KBM-7 (cell line): Measurements from ENCODE around the gene RSPH6A.
"Not testable (repeated sequence)": the region's sequence is repeated elsewhere in the genome, so short reads cannot be mapped to it uniquely, and the experiment has no call there.

Source experiments
- DNase-seq: peaks from one replicate; pipeline ENCODE4 v3.0.0-alpha.2; 2015
- in situ Hi-C: fragments of 300-500 bp; cut with MboI; formaldehyde crosslinking; loops from 2 replicates; pipeline ENCODE4 v1.14.3; 2020; ENCODE audit warnings: low sequenced_read_pairs, low pct_unique_long_range_greater_than_20kb, mixed read lengths

Gene RSPH6A

GRCh38 chr19:45768984-45769782 lies 45.9 kb downstream of the RSPH6A start, which contains the start of gene SIX5:
TSS of gene SIX5 (minus strand) at chr19:45769252. CDS start at chr19:45768844, 408 bp downstream.
- peak; percentile 99 for DNase-seq
- in situ Hi-C loops, result no loop called here

- DNase-seq, result no peak
- in situ Hi-C loops, result no loop called here
Measured at GRCh38 chr19:45768655-45768983, 46.5 kb downstream of the RSPH6A start.

- no peak for DNase-seq
- in situ Hi-C loops, result no loop called here
Measured at GRCh38 chr19:45767881-45768654, 47.0 kb downstream of the RSPH6A start.

GRCh38 chr19:45767410-45767880 lies 47.7 kb downstream of the RSPH6A start:
- no peak for DNase-seq
- in situ Hi-C loops, result no loop called here

- DNase-seq, result no peak
- in situ Hi-C loops, result no loop called here
Measured at GRCh38 chr19:45766869-45767346, 48.2 kb downstream of the RSPH6A start.

DNA sequence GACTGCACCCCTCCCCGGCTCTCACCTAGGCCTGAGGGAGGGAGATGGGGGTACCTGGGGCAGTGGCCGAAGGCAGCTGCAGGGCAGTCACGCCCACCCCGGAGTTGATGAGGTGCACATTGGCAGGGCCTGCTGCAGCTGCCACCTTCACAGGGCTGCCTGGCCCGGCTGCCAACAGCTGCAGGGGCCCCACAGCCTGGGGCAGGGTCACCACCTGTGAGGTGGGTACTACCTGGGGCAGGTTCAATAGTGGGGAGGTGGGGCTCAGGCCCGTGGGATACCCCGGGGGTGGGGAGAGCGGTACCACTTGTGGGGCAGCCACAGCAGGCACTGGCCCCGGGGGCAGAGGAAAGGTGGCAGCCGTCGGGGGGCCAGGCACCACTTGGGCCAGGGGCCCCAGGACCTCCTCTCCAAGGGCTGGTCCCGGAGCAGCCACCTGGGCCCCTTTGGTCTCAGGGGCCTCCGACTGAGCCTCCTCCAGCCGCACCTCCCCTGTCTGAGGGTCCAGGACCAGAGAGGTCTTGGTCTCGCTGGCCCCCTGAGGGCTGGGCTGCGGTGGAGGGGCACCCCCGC lies 48.7 kb downstream of the RSPH6A start:
- DNase-seq, result no peak
- in situ Hi-C loops, result no loop called here

GRCh38 chr19:45765702-45766295 lies 49.3 kb downstream of the RSPH6A start:
- in situ Hi-C loops, result no loop called here
- DNase-seq, result no peak

- no peak for DNase-seq
- in situ Hi-C loops, result no loop called here
Measured at GRCh38 chr19:45764945-45765701, 50.0 kb downstream of the RSPH6A start.

- DNase-seq, result no peak
- in situ Hi-C loops, result no loop called here
Measured at GRCh38 chr19:45764475-45764874, 50.6 kb downstream of the RSPH6A start.

DNA sequence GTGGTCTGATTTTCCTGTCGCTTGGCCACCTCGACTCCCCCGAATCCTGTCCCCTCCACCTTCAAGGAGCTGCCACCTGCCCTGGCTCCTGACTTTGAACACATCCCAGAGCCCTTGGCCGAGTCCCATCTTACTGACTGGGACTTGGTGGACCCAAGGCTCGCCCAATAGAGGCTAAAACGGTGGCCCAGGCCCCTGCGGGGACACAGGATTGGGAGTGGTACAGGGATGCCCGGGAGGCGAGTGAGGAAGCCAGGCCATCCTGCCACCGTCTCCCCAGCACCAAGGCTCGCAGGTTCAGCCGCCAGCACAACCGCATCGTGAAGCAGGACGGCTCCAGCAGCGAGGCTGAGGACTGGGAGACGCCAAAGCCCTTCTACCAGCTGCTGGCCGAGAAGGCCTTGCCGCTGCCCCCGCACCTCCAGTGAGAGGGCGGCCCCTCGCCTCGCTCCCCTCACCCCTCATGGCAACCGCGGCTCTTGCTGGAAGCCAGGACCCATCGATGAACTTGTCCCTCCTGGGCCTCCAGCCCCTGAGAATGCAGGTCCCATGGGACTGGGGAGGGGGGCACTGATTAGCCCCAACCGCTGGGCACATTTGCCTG lies 51.3 kb downstream of the RSPH6A start:
- in situ Hi-C loops, result no loop called here

DNA sequence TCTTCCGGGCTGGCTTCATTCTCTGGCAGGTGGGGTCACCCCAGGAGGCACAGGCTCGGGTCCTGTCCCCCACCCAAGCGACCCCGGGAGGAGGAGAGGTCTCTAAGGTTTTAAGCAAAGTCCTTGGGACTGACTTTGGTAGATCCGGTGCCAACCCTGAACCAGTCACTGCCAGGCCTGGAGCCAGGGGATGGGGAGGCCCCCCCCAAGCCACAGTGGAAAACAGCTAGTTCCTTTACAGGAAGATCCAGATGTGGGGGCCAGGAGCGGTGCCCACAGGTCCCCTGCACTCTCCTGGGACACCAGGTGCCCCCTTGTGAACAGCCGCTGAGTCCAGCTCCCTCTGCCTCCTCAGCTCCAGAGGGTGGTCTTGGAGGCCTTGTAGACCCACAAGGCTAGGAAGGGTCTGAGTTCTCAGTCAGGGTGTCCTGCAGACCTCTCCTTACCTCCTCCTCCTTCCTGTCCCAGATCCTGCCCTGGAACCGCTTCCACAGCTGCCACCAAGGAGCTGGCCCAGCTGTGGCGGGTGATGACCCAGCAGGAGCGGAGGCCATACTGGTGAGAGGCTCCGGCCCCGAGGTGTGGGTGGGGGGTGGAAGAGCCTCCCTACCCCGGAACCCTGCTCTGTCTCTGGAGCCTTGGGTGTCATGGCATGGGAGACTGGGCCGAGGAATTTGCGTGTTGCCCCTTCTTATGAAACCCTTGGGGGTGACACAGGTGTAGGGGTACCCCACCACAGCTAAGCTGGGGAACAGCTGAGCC lies 52.1 kb downstream of the RSPH6A start:
- in situ Hi-C loops, result no loop called here
- no peak for DNase-seq

More for the DNA sequence above, 51.3 kb downstream of the RSPH6A start:
- DNase-seq, result no peak

- in situ Hi-C loops, result no loop called here
- no peak for DNase-seq
Measured at GRCh38 chr19:45761714-45762113, 53.4 kb downstream of the RSPH6A start.

DNA sequence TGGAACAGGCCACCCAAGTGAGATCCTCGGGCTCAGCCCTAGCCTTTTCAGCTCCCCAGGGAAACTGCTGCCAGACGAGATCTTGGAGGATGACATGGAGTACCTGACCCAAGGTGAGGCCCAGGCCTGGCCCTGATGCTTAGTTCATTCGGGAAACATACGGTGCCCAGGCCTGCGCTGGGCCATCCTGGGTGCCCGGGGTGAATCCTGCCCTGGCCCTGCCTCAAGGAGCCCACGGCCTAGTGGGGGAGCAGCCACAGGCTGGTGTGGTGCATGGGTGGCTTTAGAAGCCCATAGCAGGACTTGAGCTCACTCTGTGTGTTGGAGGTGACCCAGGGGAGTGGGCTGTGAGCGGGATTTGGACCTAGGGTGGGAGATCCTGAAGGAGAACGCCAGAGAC lies 56.2 kb downstream of the RSPH6A start:
- in situ Hi-C loops, result no loop called here
- DNase-seq, result no peak

GRCh38 chr19:45757695-45758094 lies 57.4 kb downstream of the RSPH6A start:
- DNase-seq, result no peak
- in situ Hi-C loops, result no loop called here

DNA sequence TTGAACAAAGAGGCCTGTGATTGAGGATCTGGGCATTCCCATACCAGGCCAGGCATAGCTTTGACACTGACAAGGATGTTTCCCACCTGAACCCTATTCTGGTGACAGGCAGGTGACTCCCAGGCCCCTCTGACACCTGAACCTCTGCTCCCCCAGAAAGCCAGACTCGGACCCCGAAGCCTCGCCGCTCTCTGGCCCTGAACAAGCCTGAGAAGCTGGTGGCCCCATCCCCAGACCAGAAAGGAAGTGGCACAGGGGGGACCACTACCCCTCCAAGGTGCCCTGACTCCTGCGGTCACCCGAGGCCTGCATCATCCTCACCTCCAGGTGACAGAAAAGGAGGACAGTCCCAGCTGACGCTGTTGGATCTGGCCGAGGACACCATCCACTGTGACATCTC lies 60.8 kb downstream of the RSPH6A start:
- DNase-seq, result no peak
- in situ Hi-C loops, result no loop called here

DNA sequence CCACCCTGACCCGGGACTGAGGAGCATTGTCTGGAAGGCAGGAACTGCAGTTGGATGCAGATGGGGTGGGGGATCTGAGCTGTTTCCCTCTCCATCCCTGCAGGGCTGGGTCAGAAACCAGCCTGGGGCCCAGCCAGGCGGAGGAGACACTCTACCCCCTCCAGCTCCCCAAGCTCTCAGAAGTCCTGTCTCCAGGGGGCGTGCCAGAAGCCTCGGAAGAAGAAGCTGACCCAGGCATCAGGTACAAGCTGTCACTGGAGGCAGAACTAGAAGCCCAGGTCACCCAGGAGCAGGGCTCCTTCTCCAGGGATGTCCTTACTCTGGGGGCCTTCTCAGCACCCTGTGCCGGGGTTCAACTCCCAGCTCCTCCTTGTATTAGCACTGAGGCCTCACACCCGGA lies 61.6 kb downstream of the RSPH6A start:
- DNase-seq, result no peak
- in situ Hi-C loops, result no loop called here

- DNase-seq, result no peak
- in situ Hi-C loops, result no loop called here
Measured at GRCh38 chr19:45752639-45753038, 62.5 kb downstream of the RSPH6A start.

DNA sequence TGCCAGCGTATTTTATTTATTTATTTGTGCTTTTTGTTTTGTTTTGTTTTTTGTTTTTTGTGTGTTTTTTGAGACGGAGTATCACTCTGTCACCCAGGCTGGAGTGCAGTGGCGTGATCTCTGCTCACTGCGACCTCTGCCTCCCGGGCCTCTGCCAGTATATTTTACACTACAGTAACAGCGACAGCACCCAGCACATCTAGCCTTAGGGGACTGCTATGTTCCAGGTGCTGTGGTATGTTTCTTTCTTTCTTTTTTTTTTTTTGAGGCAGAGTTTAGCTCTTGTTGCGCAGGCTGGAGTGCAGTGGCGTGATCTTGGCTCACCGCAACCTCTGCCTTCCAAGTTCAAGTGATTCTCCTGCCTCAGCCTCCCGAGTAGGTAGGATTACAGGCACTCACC lies 63.6 kb downstream of the RSPH6A start:
- in situ Hi-C loops, DNase-seq: not testable (repeated sequence)
